Endothelial cell of umbilical vein (primary cell): ENCODE data around the gene NEK7. TPM values are rescaled to one million over a fixed set of nuclear protein-coding genes. Genes with fewer than 3 reads are reported as not detected.

Source experiments
- BruUV-seq: library from RNA; stranded (reverse); fragments of 400-500 nt; replicated peaks from 2 replicates; lab custom pipeline; 2021; lab: Mats Ljungman, UMichigan
- CTCF ChIA-PET: fragments of 300-600, 350-600 bp; sonication (Branson Sonifier 250); formaldehyde crosslinking; loops from one replicate; lab custom pipeline; 2021; ENCODE audit warnings: antibody characterized with exemption, inconsistent platforms; lab: Charles Lee
- POLR2A ChIA-PET: fragments of 300-600, 350-600 bp; sonication (Branson Sonifier 250); formaldehyde crosslinking; loops from one replicate; lab custom pipeline; 2021; ENCODE audit warnings: antibody characterized with exemption, inconsistent platforms; lab: Charles Lee
- DNase-seq: peaks from one replicate; pipeline ENCODE4 v3.0.0-alpha.2; 2011; ENCODE audit warnings: low read depth, low spot score
- FAIRE-seq: peaks from 2 replicates; lab custom pipeline; 2011; peaks lifted over from hg19 to GRCh38; lab: Jason Lieb, UNC
- H2AFZ ChIP-seq: 2 replicates; pipeline ENCODE4 v1.6.0; 2012; ENCODE audit warnings: low read depth, low read length, control low read depth, inconsistent platforms
- H3K27ac ChIP-seq: 2 replicates; pipeline ENCODE4 v1.5.1; 2011; ENCODE audit warnings: low read depth, mild to moderate bottlenecking, control low read depth, low read length, moderate library complexity; ENCODE audit not compliant: insufficient read depth
- H3K27me3 ChIP-seq, 2 experiments: 2 replicates each; pipeline versions ENCODE4 v1.6.0 to v1.6.1; 2011; ENCODE audit warnings: low read length in 2 of 2, mixed read lengths in 1 of 2; ENCODE audit not compliant: control insufficient read depth in 2 of 2, insufficient read depth in 2 of 2
- H3K36me3 ChIP-seq, 2 experiments: 2 replicates in 1 of 2; 3 replicates in 1 of 2; pipeline ENCODE4 v1.5.1; 2011; ENCODE audit warnings: low read length in 2 of 2, mild to moderate bottlenecking in 1 of 2, moderate library complexity in 1 of 2; ENCODE audit not compliant: control insufficient read depth in 2 of 2, insufficient read depth in 2 of 2; ENCODE audit errors: extremely low read depth in 1 of 2
- H3K4me1 ChIP-seq: 3 replicates; pipeline ENCODE4 v1.5.1; 2011; ENCODE audit warnings: mild to moderate bottlenecking, low read length; ENCODE audit not compliant: control insufficient read depth, insufficient read depth; ENCODE audit errors: extremely low read depth
- H3K4me2 ChIP-seq: 2 replicates; pipeline ENCODE4 v1.6.1; 2011; ENCODE audit warnings: low read length, control low read depth, mixed read lengths; ENCODE audit not compliant: insufficient read depth
- H3K4me3 ChIP-seq, 3 experiments: fragments of 200-600 bp in 1 of 3; sonication (generic), shearing (Covaris generic) in 1 of 3; replicated peaks in 1 of 3; 2 replicates each; pipeline ENCODE4 v1.5.1; 2011 to 2016; ENCODE audit warnings: control low read depth in 3 of 3, low read length in 3 of 3, mild to moderate bottlenecking in 2 of 3, inconsistent platforms in 1 of 3, low read depth in 1 of 3, moderate library complexity in 1 of 3; ENCODE audit not compliant: insufficient read depth in 1 of 3
- H3K79me2 ChIP-seq: 2 replicates; pipeline ENCODE4 v1.6.0; 2012; ENCODE audit warnings: low read length, inconsistent platforms; ENCODE audit not compliant: control insufficient read depth, insufficient read depth
- H3K9ac ChIP-seq: replicated peaks from 2 replicates; pipeline ENCODE3; 2011; ENCODE audit warnings: low read length, control low read depth; ENCODE audit not compliant: insufficient read depth; ENCODE audit errors: extremely low read depth
- H3K9me1 ChIP-seq: replicated peaks from 3 replicates; pipeline ENCODE4 v1.6.0; 2011; ENCODE audit warnings: mild to moderate bottlenecking, low read length; ENCODE audit not compliant: control insufficient read depth, insufficient read depth; ENCODE audit errors: extremely low read depth
- H3K9me3 ChIP-seq: replicated peaks from 2 replicates; pipeline ENCODE4 v1.5.1; 2012; ENCODE audit warnings: low read length, inconsistent platforms; ENCODE audit not compliant: control insufficient read depth, insufficient read depth
- H4K20me1 ChIP-seq: replicated peaks from 2 replicates; pipeline ENCODE3; 2011; ENCODE audit warnings: mild to moderate bottlenecking, low read length; ENCODE audit not compliant: control insufficient read depth, insufficient read depth; ENCODE audit errors: extremely low read depth
- CTCF ChIP-seq, 2 donors: IDR thresholded peaks; 1 replicate in 1 of 2; 2 replicates in 1 of 2; pipeline ENCODE4 v1.5.1; 2011; ENCODE audit warnings: low read length in 2 of 2, mild to moderate bottlenecking in 2 of 2, moderate library complexity in 2 of 2, control low read depth in 1 of 2, inconsistent platforms in 1 of 2, low read depth in 1 of 2; ENCODE audit not compliant: insufficient read depth in 1 of 2; ENCODE audit errors: extremely low read depth in 1 of 2
- EZH2 ChIP-seq: IDR thresholded peaks from 2 replicates; pipeline ENCODE4 v1.6.1; 2012; ENCODE audit warnings: borderline replicate concordance, low read depth, mild to moderate bottlenecking, moderate library complexity, low read length, inconsistent platforms; ENCODE audit not compliant: severe bottlenecking
- FOS ChIP-seq: IDR thresholded peaks from 2 replicates; pipeline ENCODE4 v1.6.1; 2011; ENCODE audit warnings: mild to moderate bottlenecking, low read length, moderate library complexity, borderline replicate concordance; ENCODE audit not compliant: insufficient read depth
- GATA2 ChIP-seq: IDR thresholded peaks from 2 replicates; pipeline ENCODE4 v1.7.0; 2011; ENCODE audit warnings: low read depth, mild to moderate bottlenecking, moderate library complexity, mixed read lengths, low read length; ENCODE audit not compliant: insufficient read length, insufficient read depth
- JUN ChIP-seq: IDR thresholded peaks from 2 replicates; pipeline ENCODE4 v1.6.1; 2011; ENCODE audit warnings: borderline replicate concordance, low read depth; ENCODE audit not compliant: insufficient read length, insufficient read depth
- MAX ChIP-seq: IDR thresholded peaks from 2 replicates; pipeline ENCODE4 v1.6.1; 2011; ENCODE audit not compliant: insufficient read depth, insufficient read length
- MYC ChIP-seq: IDR thresholded peaks from one replicate; pipeline ENCODE4 v1.6.1; 2011; ENCODE audit warnings: mild to moderate bottlenecking, low read depth, low read length
- POLR2A ChIP-seq: IDR thresholded peaks from 2 replicates; pipeline ENCODE4 v1.6.1; 2012; ENCODE audit warnings: low read depth, mild to moderate bottlenecking, control low read depth, low read length
- POLR2AphosphoS5 ChIP-seq: IDR thresholded peaks from 2 replicates; pipeline ENCODE4 v1.6.1; 2012; ENCODE audit warnings: low read depth, mild to moderate bottlenecking, control low read depth, low read length, moderate library complexity; ENCODE audit not compliant: insufficient read depth
- dilution Hi-C: fragments of 300-500 bp; cut with MboI; formaldehyde crosslinking; loops from one replicate; pipeline ENCODE4 v1.15.0; 2019; ENCODE audit warnings: low sequenced_read_pairs; ENCODE audit not compliant: extremely low pct_ligation_motif_present
- intact Hi-C: fragments of 100-400 bp; cut with micrococcal nuclease; formaldehyde crosslinking; loops from one replicate; pipeline ENCODE4 v1.10.0; 2022
- polyA plus RNA-seq, 4 experiments: library from polyadenylated mRNA; depleted of rRNA in 3 of 4; stranded (reverse) in 3 of 4; unstranded in 1 of 4; fragments of >200 nt; gene quantifications; 2 replicates each; pipeline versions ENCODE4 v1.2.1 to v1.2.3, GENCODE V29; 2011 to 2012; ENCODE audit warnings: missing spikeins in 1 of 4
- total RNA-seq: library from RNA; stranded (reverse); gene quantifications from 2 replicates; pipeline ENCODE4 v1.2.3, GENCODE V29; 2021

Gene NEK7
- total and polyA plus RNA-seq, 2 donors (not counting 3 experiments of a cell fraction or from before 2014, with no cell fraction given): 22.6 to 45.7 TPM

- Histone ChIP-seq H3K9ac (no peak overlapping the region), H3K36me3 (no peaks in the 10 kb centered on the region), H3K9me3 (no peaks in the 10 kb centered on the region), H3K4me2 (no peak overlapping the region), H4K20me1 (no peaks in the 10 kb centered on the region), H3K9me1 (no peaks in the 10 kb centered on the region), H3K27ac (no peak overlapping the region), H2AFZ (no peak overlapping the region), H3K79me2 (no peaks in the 10 kb centered on the region), H3K4me1 (no peaks in the 10 kb centered on the region), H3K27me3 (no peaks in the 10 kb centered on the region), H3K4me3 (no peak overlapping the region)
- TF ChIP-seq MAX: no peak
- TF ChIP-seq POLR2A: no peak
- TF ChIP-seq JUN: no peak
- no peak for TF ChIP-seq CTCF (IDR thresholded peaks at IDR 0.05; ENCODE audit: extremely low read depth in 1 of 2, insufficient read depth in 1 of 2, low read depth in 1 of 2, low read length in 2 of 2)
- TF ChIP-seq FOS: no peak
- dilution Hi-C loops (no loop called here), intact Hi-C loops (no loop called here)
- BruUV-seq: no TSS peak
- ChIA-PET CTCF (interaction anchor here (0.8 to 1.8 kb wide), 3 partner anchors 9 to 319 kb away, joined by 4 to 15 read pairs (median 4); no protein-coding TSS in a partner anchor), POLR2A (no interaction called here)
- DNase-seq: no peak
- FAIRE-seq: no peak
These were observed 210.5 kb downstream of the NEK7 start for GRCh38 chr1:198367296-198367695.

- ChIA-PET POLR2A (no interaction called here), CTCF (no interaction called here)
- Histone ChIP-seq H4K20me1 (no peaks in the 10 kb centered on the region), H3K79me2 (no peaks in the 10 kb centered on the region), H3K9me1 (no peaks in the 10 kb centered on the region), H3K4me1 (no peaks in the 10 kb centered on the region), H3K4me3 (no peak overlapping the region), H3K9ac (no peak overlapping the region), H3K4me2 (no peak overlapping the region), H3K36me3 (no peaks in the 10 kb centered on the region), H3K9me3 (no peaks in the 10 kb centered on the region), H2AFZ (no peak overlapping the region), H3K27me3 (no peaks in the 10 kb centered on the region), H3K27ac (no peak overlapping the region)
- no peak for FAIRE-seq
- no peak for DNase-seq
- TF ChIP-seq POLR2AphosphoS5 (no peak), POLR2A (no peak), FOS (no peak), MAX (no peak), MYC (no peak), EZH2 (no peak), GATA2 (no peak), JUN (no peak), CTCF (IDR thresholded peaks at IDR 0.05; ENCODE audit: extremely low read depth in 1 of 2, insufficient read depth in 1 of 2, low read depth in 1 of 2, low read length in 2 of 2) (no peak)
- intact Hi-C loops (no loop called here), dilution Hi-C loops (no loop called here)
- BruUV-seq: no TSS peak
These were observed 214.2 kb downstream of the NEK7 start for GRCh38 chr1:198370996-198371395.
